Stimulated activated naive CD8-positive, alpha-beta T cell treated with anti-CD3 and anti-CD28 coated beads, Interleukin-15, amount 100 ng/mL, for 72 hours (primary cell): Measurements from ENCODE around the gene XYLT1.
A peak's percentile ranks its signal among the peaks of the same experiment; 100 is the strongest.
"Not testable (repeated sequence)": the region's sequence is repeated elsewhere in the genome, so short reads cannot be mapped to it uniquely, and the experiment has no call there.

Experiments used
- ATAC-seq: fragments of 150-1000 bp; cut with Tn5 transposase; 2 replicates; pipeline ENCODE4 v1.10.0; 2021; ENCODE audit warnings: mild to moderate bottlenecking, moderate library complexity
- DNase-seq, 2 donors: peaks; one replicate each; pipeline ENCODE4 v3.0.0; 2021 to 2022
- H3K27ac Mint-ChIP-seq, 2 donors: one replicate each; pipeline ENCODE4 v1.8.0; 2022; ENCODE audit warnings: mild to moderate bottlenecking in 2 of 2, mixed read lengths in 2 of 2, moderate library complexity in 2 of 2
- H3K27me3 Mint-ChIP-seq: one replicate; pipeline ENCODE4 v1.8.0; 2022; ENCODE audit warnings: mixed read lengths
- H3K4me1 Mint-ChIP-seq: one replicate; pipeline ENCODE4 v1.8.0; 2022; ENCODE audit warnings: mild to moderate bottlenecking, mixed read lengths
- H3K4me3 Mint-ChIP-seq, 2 donors: one replicate each; pipeline ENCODE4 v1.8.0; 2022; ENCODE audit warnings: mild to moderate bottlenecking in 2 of 2, mixed read lengths in 2 of 2, moderate library complexity in 1 of 2
- H3K9me3 Mint-ChIP-seq, 2 donors: one replicate each; pipeline ENCODE4 v1.8.0; 2022; ENCODE audit warnings: mixed read lengths in 2 of 2

XYLT1 gene

GRCh38 chr16:17309510-17309909 lies 161.2 kb downstream of the XYLT1 start:
- no peak for DNase-seq
- Mint-ChIP-seq H3K27ac (no peak overlapping the region), H3K4me3 (no peak overlapping the region), H3K4me1 (peaks cover 67% of the 10 kb centered on the region), H3K9me3 (no peaks in the 10 kb centered on the region), H3K27me3 (no peaks in the 10 kb centered on the region)
- no peak for ATAC-seq

- Mint-ChIP-seq H3K9me3 (no peaks in the 10 kb centered on the region), H3K27ac (no peak overlapping the region), H3K4me1 (peaks cover 63% of the 10 kb centered on the region), H3K4me3 (no peak overlapping the region), H3K27me3 (no peaks in the 10 kb centered on the region)
- DNase-seq (no peak), ATAC-seq (no peak)
Measured at GRCh38 chr16:17308186-17308585, 162.6 kb downstream of the XYLT1 start.

- DNase-seq, result no peak
- Mint-ChIP-seq H3K27me3 (no peaks in the 10 kb centered on the region), H3K4me1 (peaks cover 63% of the 10 kb centered on the region), H3K9me3 (no peaks in the 10 kb centered on the region), H3K4me3 (no peak overlapping the region), H3K27ac (no peak overlapping the region)
- no peak for ATAC-seq
Measured at GRCh38 chr16:17307504-17307903, 163.3 kb downstream of the XYLT1 start.

GRCh38 chr16:17306745-17307144 lies 164.0 kb downstream of the XYLT1 start:
- no peak overlapping the region for H3K27ac Mint-ChIP-seq
- H3K4me3 Mint-ChIP-seq, result no peak overlapping the region
- no peak for ATAC-seq
- no peaks in the 10 kb centered on the region for H3K9me3 Mint-ChIP-seq
- DNase-seq, result no peak
- H3K27me3 Mint-ChIP-seq, result no peaks in the 10 kb centered on the region
- peaks cover 63% of the 10 kb centered on the region for H3K4me1 Mint-ChIP-seq

GRCh38 chr16:17306211-17306610 lies 164.5 kb downstream of the XYLT1 start:
- H3K27ac Mint-ChIP-seq, DNase-seq, H3K27me3 Mint-ChIP-seq, H3K9me3 Mint-ChIP-seq, ATAC-seq: not testable (repeated sequence)
- peaks cover 60% of the 10 kb centered on the region for H3K4me1 Mint-ChIP-seq
- H3K4me3 Mint-ChIP-seq, result peak overlapping the region; percentile 53 to 66

- ATAC-seq (peak; percentile 99), DNase-seq (peak; percentile 44 to 75)
- Mint-ChIP-seq H3K27ac (peak overlapping the region; percentile 64 to 80), H3K4me3 (peak overlapping the region; percentile 53 to 66), H3K27me3 (no peaks in the 10 kb centered on the region), H3K9me3 (no peaks in the 10 kb centered on the region), H3K4me1 (peaks cover 55% of the 10 kb centered on the region)
Measured at GRCh38 chr16:17305694-17306093, 165.1 kb downstream of the XYLT1 start.

- H3K4me1 Mint-ChIP-seq, result peaks cover 46% of the 10 kb centered on the region
- ATAC-seq (no peak), DNase-seq (no peak)
- no peaks in the 10 kb centered on the region for H3K9me3 Mint-ChIP-seq
- H3K27ac Mint-ChIP-seq, result no peak overlapping the region
- no peak overlapping the region for H3K4me3 Mint-ChIP-seq
- no peaks in the 10 kb centered on the region for H3K27me3 Mint-ChIP-seq
Measured at GRCh38 chr16:17304491-17305119, 166.2 kb downstream of the XYLT1 start.

GRCh38 chr16:17304106-17304490 lies 166.7 kb downstream of the XYLT1 start:
- H3K9me3 Mint-ChIP-seq, result no peaks in the 10 kb centered on the region
- peaks cover 41% of the 10 kb centered on the region for H3K4me1 Mint-ChIP-seq
- H3K27ac Mint-ChIP-seq, result no peak overlapping the region
- DNase-seq, result no peak
- ATAC-seq, result no peak
- no peak overlapping the region for H3K4me3 Mint-ChIP-seq
- H3K27me3 Mint-ChIP-seq, result no peaks in the 10 kb centered on the region

GRCh38 chr16:17303101-17303500 lies 167.7 kb downstream of the XYLT1 start:
- DNase-seq (no peak), ATAC-seq (no peak)
- peaks cover 40% of the 10 kb centered on the region for H3K4me1 Mint-ChIP-seq
- no peaks in the 10 kb centered on the region for H3K27me3 Mint-ChIP-seq
- no peak overlapping the region for H3K4me3 Mint-ChIP-seq
- H3K9me3 Mint-ChIP-seq, result no peaks in the 10 kb centered on the region
- H3K27ac Mint-ChIP-seq, result peak overlapping the region in 1 of 2 donors; percentile 89

- DNase-seq (no peak), ATAC-seq (no peak)
- Mint-ChIP-seq H3K27ac (peak overlapping the region; percentile 77 to 89), H3K4me3 (no peak overlapping the region), H3K4me1 (peaks cover 40% of the 10 kb centered on the region), H3K9me3 (no peaks in the 10 kb centered on the region), H3K27me3 (no peaks in the 10 kb centered on the region)
Measured at GRCh38 chr16:17302620-17303019, 168.1 kb downstream of the XYLT1 start.

- Mint-ChIP-seq H3K4me3 (no peak overlapping the region), H3K27ac (no peak overlapping the region), H3K27me3 (no peaks in the 10 kb centered on the region), H3K9me3 (no peaks in the 10 kb centered on the region), H3K4me1 (peaks cover 40% of the 10 kb centered on the region)
- ATAC-seq, result no peak
- no peak for DNase-seq
Measured at GRCh38 chr16:17302214-17302613, 168.5 kb downstream of the XYLT1 start.

GRCh38 chr16:17301593-17302135 lies 169.1 kb downstream of the XYLT1 start:
- no peaks in the 10 kb centered on the region for H3K9me3 Mint-ChIP-seq
- H3K27me3 Mint-ChIP-seq, result no peaks in the 10 kb centered on the region
- H3K4me1 Mint-ChIP-seq, result peaks cover 40% of the 10 kb centered on the region
- DNase-seq (no peak), ATAC-seq (no peak)
- no peak overlapping the region for H3K27ac Mint-ChIP-seq
- H3K4me3 Mint-ChIP-seq, result no peak overlapping the region

- H3K4me3 Mint-ChIP-seq, result no peak overlapping the region
- DNase-seq (no peak), ATAC-seq (no peak)
- H3K27me3 Mint-ChIP-seq, result no peaks in the 10 kb centered on the region
- H3K4me1 Mint-ChIP-seq, result peaks cover 38% of the 10 kb centered on the region
- no peak overlapping the region for H3K27ac Mint-ChIP-seq
- no peaks in the 10 kb centered on the region for H3K9me3 Mint-ChIP-seq
Measured at GRCh38 chr16:17301184-17301583, 169.6 kb downstream of the XYLT1 start.

- H3K27me3 Mint-ChIP-seq, result no peaks in the 10 kb centered on the region
- H3K27ac Mint-ChIP-seq, result no peak overlapping the region
Measured at GRCh38 chr16:17299790-17300189, 171.0 kb downstream of the XYLT1 start.

GRCh38 chr16:17298238-17298637 lies 172.5 kb downstream of the XYLT1 start:
- no peaks in the 10 kb centered on the region for H3K27me3 Mint-ChIP-seq
- ATAC-seq, result no peak
- no peaks in the 10 kb centered on the region for H3K9me3 Mint-ChIP-seq
- H3K4me3 Mint-ChIP-seq, result no peak overlapping the region
- no peak overlapping the region for H3K27ac Mint-ChIP-seq
- H3K4me1 Mint-ChIP-seq, result peaks cover 29% of the 10 kb centered on the region
- no peak for DNase-seq

More at GRCh38 chr16:17299790-17300189, 171.0 kb downstream of the XYLT1 start:
- no peak overlapping the region for H3K4me3 Mint-ChIP-seq
- H3K9me3 Mint-ChIP-seq, result no peaks in the 10 kb centered on the region
- DNase-seq, result no peak
- peaks cover 29% of the 10 kb centered on the region for H3K4me1 Mint-ChIP-seq
- ATAC-seq, result no peak

GRCh38 chr16:17296431-17296830 lies 174.3 kb downstream of the XYLT1 start:
- no peak for ATAC-seq
- DNase-seq, result no peak
- no peaks in the 10 kb centered on the region for H3K9me3 Mint-ChIP-seq
- H3K4me1 Mint-ChIP-seq, result peaks cover 13% of the 10 kb centered on the region
- H3K27me3 Mint-ChIP-seq, result no peaks in the 10 kb centered on the region
- peak overlapping the region in 1 of 2 donors; percentile 11 for H3K27ac Mint-ChIP-seq
- no peak overlapping the region for H3K4me3 Mint-ChIP-seq

- H3K4me1 Mint-ChIP-seq, result peaks cover 13% of the 10 kb centered on the region
- H3K27ac Mint-ChIP-seq, result peak overlapping the region in 1 of 2 donors; percentile 34
- no peak for DNase-seq
Measured at GRCh38 chr16:17295948-17296347, 174.8 kb downstream of the XYLT1 start.

More at GRCh38 chr16:17295948-17296347, 174.8 kb downstream of the XYLT1 start:
- no peaks in the 10 kb centered on the region for H3K9me3 Mint-ChIP-seq
- no peaks in the 10 kb centered on the region for H3K27me3 Mint-ChIP-seq
- no peak for ATAC-seq
- H3K4me3 Mint-ChIP-seq, result no peak overlapping the region
